HG03060 (cell line): ENCODE data around the gene CLCN1.

Experiments used
- ATAC-seq: cut with Tn5 transposase; IDR thresholded peaks from one replicate; pipeline ENCODE4 v1.9.1; 2021; ENCODE audit warnings: low read depth, moderate number of reproducible peaks; ENCODE audit not compliant: unreplicated experiment

The CLCN1 gene

GRCh38 chr7:143394777-143395176, 78.9 kb downstream of the CLCN1 start:
- no peak for ATAC-seq

GRCh38 chr7:143395187-143396149, 79.6 kb downstream of the CLCN1 start:
- ATAC-seq: no peak

- no peak for ATAC-seq
Measured at GRCh38 chr7:143396182-143396581, 80.3 kb downstream of the CLCN1 start.

- ATAC-seq: no peak
Measured at GRCh38 chr7:143396625-143397556, 81.0 kb downstream of the CLCN1 start.

GRCh38 chr7:143397710-143398530, 82.0 kb downstream of the CLCN1 start:
- no peak for ATAC-seq

GRCh38 chr7:143398616-143399015, 82.7 kb downstream of the CLCN1 start:
- ATAC-seq: no peak

- no peak for ATAC-seq
Measured at GRCh38 chr7:143399151-143399550, 83.2 kb downstream of the CLCN1 start.

- no peak for ATAC-seq
Measured at GRCh38 chr7:143399642-143400041, 83.7 kb downstream of the CLCN1 start.

GRCh38 chr7:143401265-143401664, 85.4 kb downstream of the CLCN1 start:
- ATAC-seq: no peak
